GM18507 (cell line): ENCODE results near the gene AKAP13.

Experiments
- DNase-seq: peaks from one replicate; pipeline ENCODE4 v3.0.0; 2011; ENCODE audit warnings: low read depth; ENCODE audit not compliant: insufficient read length; ENCODE audit errors: extremely low spot score
- FAIRE-seq: peaks from 2 replicates; lab custom pipeline; 2011; peaks lifted over from hg19 to GRCh38; lab: Jason Lieb, UNC

The AKAP13 gene

GRCh38 chr15:85598718-85599398, 218.5 kb downstream of the AKAP13 start:
- FAIRE-seq = no peak

GRCh38 chr15:85600001-85600400, 219.6 kb downstream of the AKAP13 start:
- DNase-seq (no peak), FAIRE-seq (no peak)

More at GRCh38 chr15:85598718-85599398, 218.5 kb downstream of the AKAP13 start:
- DNase-seq = no peak

GRCh38 chr15:85603160-85603559, 222.8 kb downstream of the AKAP13 start:
- DNase-seq (no peak), FAIRE-seq (no peak)

- DNase-seq (no peak), FAIRE-seq (no peak)
Measured at GRCh38 chr15:85603703-85604102, 223.3 kb downstream of the AKAP13 start.

- DNase-seq (no peak), FAIRE-seq (no peak)
Measured at GRCh38 chr15:85604194-85604593, 223.8 kb downstream of the AKAP13 start.

GRCh38 chr15:85606738-85607137, 226.3 kb downstream of the AKAP13 start:
- DNase-seq (no peak), FAIRE-seq (no peak)

GRCh38 chr15:85607141-85607806, 226.9 kb downstream of the AKAP13 start:
- FAIRE-seq = peak; percentile 15
- no peak for DNase-seq

GRCh38 chr15:85607842-85608241, 227.4 kb downstream of the AKAP13 start:
- no peak for FAIRE-seq

GRCh38 chr15:85609492-85609891, 229.1 kb downstream of the AKAP13 start:
- DNase-seq = no peak
- no peak for FAIRE-seq

More at GRCh38 chr15:85607842-85608241, 227.4 kb downstream of the AKAP13 start:
- DNase-seq = no peak

- DNase-seq (no peak), FAIRE-seq (peak; percentile 33)
Measured at GRCh38 chr15:85611361-85611760, 231.0 kb downstream of the AKAP13 start.

GRCh38 chr15:85614059-85614458, 233.7 kb downstream of the AKAP13 start:
- FAIRE-seq = no peak

GRCh38 chr15:85615930-85616329, 235.5 kb downstream of the AKAP13 start:
- peak; percentile 33 for DNase-seq
- FAIRE-seq = peak; percentile 76

More at GRCh38 chr15:85614059-85614458, 233.7 kb downstream of the AKAP13 start:
- DNase-seq = no peak

- DNase-seq = no peak
- FAIRE-seq = no peak
Measured at GRCh38 chr15:85616549-85617110, 236.2 kb downstream of the AKAP13 start.

- DNase-seq (no peak), FAIRE-seq (no peak)
Measured at GRCh38 chr15:85618228-85618505, 237.8 kb downstream of the AKAP13 start.

- no peak for DNase-seq
- no peak for FAIRE-seq
Measured at GRCh38 chr15:85618956-85619491, 238.6 kb downstream of the AKAP13 start.

GRCh38 chr15:85619992-85620689, 239.7 kb downstream of the AKAP13 start:
- FAIRE-seq (no peak), DNase-seq (no peak)

- DNase-seq (no peak), FAIRE-seq (no peak)
Measured at GRCh38 chr15:85620690-85621049, 240.3 kb downstream of the AKAP13 start.

- DNase-seq (no peak), FAIRE-seq (no peak)
Measured at GRCh38 chr15:85621094-85621493, 240.7 kb downstream of the AKAP13 start.

GRCh38 chr15:85622221-85622831, 241.9 kb downstream of the AKAP13 start:
- no peak for FAIRE-seq
- DNase-seq = no peak
